Neural progenitor cell (in vitro differentiated cells): ENCODE measurements around the gene DSCAML1.

Experiments used
- EZH2 ChIP-seq: fragments of 200-600 bp; sonication (generic); IDR thresholded peaks from 2 replicates; pipeline ENCODE4 v1.6.1; 2017; ENCODE audit warnings: antibody characterized with exemption, mild to moderate bottlenecking, moderate library complexity
- EZH2phosphoT487 ChIP-seq: fragments of 200-600 bp; sonication (generic); IDR thresholded peaks from 2 replicates; pipeline ENCODE4 v1.6.1; 2017; ENCODE audit warnings: antibody characterized with exemption
- TF ChIP-seq, protein P1 (sequence below): fragments of 200-600 bp; sonication (generic); IDR thresholded peaks from 2 replicates; pipeline ENCODE4 v1.5.1; 2017; ENCODE audit warnings: antibody characterized with exemption, mild to moderate bottlenecking

GRCh38 chr11:117716521-117717440, 80.2 kb downstream of the DSCAML1 start:
- TF ChIP-seq, protein P1, sequence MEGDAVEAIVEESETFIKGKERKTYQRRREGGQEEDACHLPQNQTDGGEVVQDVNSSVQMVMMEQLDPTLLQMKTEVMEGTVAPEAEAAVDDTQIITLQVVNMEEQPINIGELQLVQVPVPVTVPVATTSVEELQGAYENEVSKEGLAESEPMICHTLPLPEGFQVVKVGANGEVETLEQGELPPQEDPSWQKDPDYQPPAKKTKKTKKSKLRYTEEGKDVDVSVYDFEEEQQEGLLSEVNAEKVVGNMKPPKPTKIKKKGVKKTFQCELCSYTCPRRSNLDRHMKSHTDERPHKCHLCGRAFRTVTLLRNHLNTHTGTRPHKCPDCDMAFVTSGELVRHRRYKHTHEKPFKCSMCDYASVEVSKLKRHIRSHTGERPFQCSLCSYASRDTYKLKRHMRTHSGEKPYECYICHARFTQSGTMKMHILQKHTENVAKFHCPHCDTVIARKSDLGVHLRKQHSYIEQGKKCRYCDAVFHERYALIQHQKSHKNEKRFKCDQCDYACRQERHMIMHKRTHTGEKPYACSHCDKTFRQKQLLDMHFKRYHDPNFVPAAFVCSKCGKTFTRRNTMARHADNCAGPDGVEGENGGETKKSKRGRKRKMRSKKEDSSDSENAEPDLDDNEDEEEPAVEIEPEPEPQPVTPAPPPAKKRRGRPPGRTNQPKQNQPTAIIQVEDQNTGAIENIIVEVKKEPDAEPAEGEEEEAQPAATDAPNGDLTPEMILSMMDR: no peak
- TF ChIP-seq EZH2: no peak
- TF ChIP-seq EZH2phosphoT487: no peak
